Measurements from ENCODE around the gene ZBTB4.

- no peak for TF ChIP-seq CTCF (IDR thresholded peaks at IDR 0.05)
- no peak for TF ChIP-seq POLR2A (IDR thresholded peaks at IDR 0.05)
These were observed 49.4 kb upstream of the ZBTB4 start for GRCh38 chr17:7528842-7529241.

Data from tibial nerve (tissue), 3 donors.